Colonic mucosa (tissue), 4 donors: Measurements from ENCODE around the gene CACNA1H. TPM values are rescaled to one million over a fixed set of nuclear protein-coding genes. Genes with fewer than 3 reads are reported as not detected.
A peak's percentile ranks its signal among the peaks of the same experiment; 100 is the strongest.

Source experiments
- DNase-seq: peaks from one replicate; pipeline ENCODE4 v3.0.0-alpha.2; 2020
- H3K27ac ChIP-seq: fragments of 200-600 bp; one replicate; pipeline ENCODE4 v1.8.0; 2021
- H3K27me3 ChIP-seq: fragments of 200-600 bp; one replicate; pipeline ENCODE4 v1.8.0; 2021
- H3K36me3 ChIP-seq: fragments of 200-600 bp; one replicate; pipeline ENCODE4 v1.8.0; 2021
- H3K4me1 ChIP-seq: fragments of 200-600 bp; one replicate; pipeline ENCODE4 v1.8.0; 2021; ENCODE audit warnings: mild to moderate bottlenecking
- H3K4me3 ChIP-seq: fragments of 200-600 bp; one replicate; pipeline ENCODE4 v1.8.0; 2021
- H3K9ac ChIP-seq, 2 donors: one replicate each; pipeline ENCODE4 v1.7.0; 2013; ENCODE audit warnings: control low read depth in 2 of 2, low read depth in 2 of 2, low read length in 2 of 2
- H3K9me3 ChIP-seq: fragments of 200-600 bp; one replicate; pipeline ENCODE4 v1.8.0; 2021
- CTCF ChIP-seq: fragments of 200-600 bp; IDR thresholded peaks from one replicate; pipeline ENCODE4 v1.8.0; 2022; ENCODE audit warnings: antibody characterized with exemption, mild to moderate bottlenecking
- intact Hi-C: fragments of 100-400 bp; cut with DNase I; formaldehyde crosslinking; loops from one replicate; pipeline ENCODE4 v1.14.1; 2022
- total RNA-seq, 2 donors: library from RNA; stranded (reverse); fragmentation: NEBNext Ultra II Directional in 1 of 2; extraction: Animal tissue kit (Norgen Biotek cat#: 25700) in 1 of 2; gene quantifications; one replicate each; pipeline ENCODE4 v1.2.1, GENCODE V29; 2021
- donor health status: healthy.
- donor health status: DM: no; HTN: no; CAD: no.
- donor health status: DM: no; HTN: no; CAD: no.

Gene CACNA1H
- total RNA-seq, 2 donors from 2014 or later, result 2.1 to 14.6 TPM

- H3K4me1 ChIP-seq, result no peaks in the 10 kb centered on the region
- TF ChIP-seq CTCF, result no peak
- H3K27me3 ChIP-seq, result peaks cover 55% of the 10 kb centered on the region
- intact Hi-C loops, result no loop called here
- no peak overlapping the region for H3K27ac ChIP-seq
- no peak overlapping the region for H3K4me3 ChIP-seq
- DNase-seq, result no peak
- no peaks in the 10 kb centered on the region for H3K36me3 ChIP-seq
- no peaks in the 10 kb centered on the region for H3K9me3 ChIP-seq
- H3K9ac ChIP-seq, result no peak overlapping the region
Observed at GRCh38 chr16:1157639-1158455, 4.9 kb downstream of the CACNA1H start.

- no peak for TF ChIP-seq CTCF
- DNase-seq, result peak; percentile 41
- Histone ChIP-seq H3K4me1 (no peaks in the 10 kb centered on the region), H3K9ac (no peak overlapping the region), H3K4me3 (no peak overlapping the region), H3K36me3 (no peaks in the 10 kb centered on the region), H3K27ac (no peak overlapping the region), H3K27me3 (peaks cover 52% of the 10 kb centered on the region), H3K9me3 (no peaks in the 10 kb centered on the region)
- intact Hi-C loops, result no loop called here
Observed at GRCh38 chr16:1158456-1159324, 5.8 kb downstream of the CACNA1H start.

GRCh38 chr16:1159325-1159972, 6.5 kb downstream of the CACNA1H start:
- peaks cover 44% of the 10 kb centered on the region for H3K27me3 ChIP-seq
- no peaks in the 10 kb centered on the region for H3K36me3 ChIP-seq
- H3K27ac ChIP-seq, result no peak overlapping the region
- H3K4me1 ChIP-seq, result no peaks in the 10 kb centered on the region
- no peak for TF ChIP-seq CTCF
- H3K4me3 ChIP-seq, result no peak overlapping the region
- no peaks in the 10 kb centered on the region for H3K9me3 ChIP-seq
- DNase-seq, result no peak
- intact Hi-C loops, result no loop called here
- no peak overlapping the region for H3K9ac ChIP-seq

GRCh38 chr16:1159973-1160772, 7.3 kb downstream of the CACNA1H start:
- H3K27me3 ChIP-seq, result peaks cover 37% of the 10 kb centered on the region
- H3K9me3 ChIP-seq, result no peaks in the 10 kb centered on the region
- no peak overlapping the region for H3K4me3 ChIP-seq
- intact Hi-C loops, result no loop called here
- no peak for TF ChIP-seq CTCF
- no peak for DNase-seq
- H3K4me1 ChIP-seq, result no peaks in the 10 kb centered on the region
- H3K9ac ChIP-seq, result no peak overlapping the region
- H3K27ac ChIP-seq, result no peak overlapping the region
- no peaks in the 10 kb centered on the region for H3K36me3 ChIP-seq
